Osteoblast (primary cell): ENCODE results near the gene LRIF1. TPM values are rescaled to one million over a fixed set of nuclear protein-coding genes. Genes with fewer than 3 reads are reported as not detected.
A peak's percentile ranks its signal among the peaks of the same experiment; 100 is the strongest.

Experiments
- DNase-seq: peaks from one replicate; pipeline ENCODE4 v3.0.0; 2011; ENCODE audit warnings: low spot score, mixed read lengths; ENCODE audit not compliant: insufficient read length; ENCODE audit errors: missing footprints
- H2AFZ ChIP-seq: 2 replicates; pipeline ENCODE4 v1.6.0; 2011; ENCODE audit warnings: mild to moderate bottlenecking, low read length
- H3K27ac ChIP-seq: 2 replicates; pipeline ENCODE4 v1.5.1; 2011; ENCODE audit warnings: mild to moderate bottlenecking, low read depth, low read length, moderate library complexity
- H3K27me3 ChIP-seq: 2 replicates; pipeline ENCODE4 v1.6.0; 2012; ENCODE audit warnings: mild to moderate bottlenecking, control low read depth, inconsistent platforms, low read length, moderate library complexity; ENCODE audit not compliant: insufficient read depth
- H3K36me3 ChIP-seq: 2 replicates; pipeline ENCODE4 v1.5.1; 2011; ENCODE audit warnings: mild to moderate bottlenecking, low read length, control low read depth, moderate library complexity; ENCODE audit not compliant: insufficient read depth
- H3K4me1 ChIP-seq: 2 replicates; pipeline ENCODE4 v1.5.1; 2011; ENCODE audit warnings: mild to moderate bottlenecking, low read length, control low read depth, moderate library complexity; ENCODE audit not compliant: insufficient read depth
- H3K4me2 ChIP-seq: 2 replicates; pipeline ENCODE4 v1.6.0; 2011; ENCODE audit warnings: mild to moderate bottlenecking, low read length; ENCODE audit not compliant: insufficient read depth
- H3K4me3 ChIP-seq: fragments of 200-600 bp; sonication (generic); 3 replicates; pipeline ENCODE4 v1.5.1; 2012; ENCODE audit warnings: mild to moderate bottlenecking, low read length, inconsistent platforms; ENCODE audit not compliant: insufficient read depth
- H3K79me2 ChIP-seq: 2 replicates; pipeline ENCODE4 v1.6.0; 2012; ENCODE audit warnings: mild to moderate bottlenecking, low read length, control low read depth, inconsistent platforms; ENCODE audit not compliant: insufficient read depth
- H3K9me3 ChIP-seq: 2 replicates; pipeline ENCODE4 v1.5.1; 2011; ENCODE audit warnings: low read depth, low read length, control low read depth
- H4K20me1 ChIP-seq: 2 replicates; pipeline ENCODE4 v1.6.0; 2012; ENCODE audit warnings: mild to moderate bottlenecking, low read length, control low read depth; ENCODE audit not compliant: insufficient read depth
- CTCF ChIP-seq: IDR thresholded peaks from 2 replicates; pipeline ENCODE4 v1.5.1; 2011; ENCODE audit warnings: mild to moderate bottlenecking, low read depth, low read length, moderate library complexity; ENCODE audit errors: extremely low read depth
- total RNA-seq: library from RNA; depleted of rRNA; stranded (reverse); fragments of >200 nt; gene quantifications from 2 replicates; pipeline ENCODE4 v1.2.3, GENCODE V29; 2012

Gene LRIF1
- total RNA-seq, 1 donor: 10.5 TPM

GRCh38 chr1:110916274-110916668 lies 47.5 kb downstream of the LRIF1 start:
- Histone ChIP-seq H4K20me1 (no peaks in the 10 kb centered on the region), H2AFZ (no peak overlapping the region), H3K36me3 (no peaks in the 10 kb centered on the region), H3K4me2 (peak overlapping the region; percentile 57), H3K4me1 (no peaks in the 10 kb centered on the region), H3K4me3 (no peak overlapping the region), H3K27me3 (no peaks in the 10 kb centered on the region), H3K9me3 (no peaks in the 10 kb centered on the region), H3K27ac (no peak overlapping the region), H3K79me2 (no peaks in the 10 kb centered on the region)
- no peak for TF ChIP-seq CTCF
- no peak for DNase-seq

DNA sequence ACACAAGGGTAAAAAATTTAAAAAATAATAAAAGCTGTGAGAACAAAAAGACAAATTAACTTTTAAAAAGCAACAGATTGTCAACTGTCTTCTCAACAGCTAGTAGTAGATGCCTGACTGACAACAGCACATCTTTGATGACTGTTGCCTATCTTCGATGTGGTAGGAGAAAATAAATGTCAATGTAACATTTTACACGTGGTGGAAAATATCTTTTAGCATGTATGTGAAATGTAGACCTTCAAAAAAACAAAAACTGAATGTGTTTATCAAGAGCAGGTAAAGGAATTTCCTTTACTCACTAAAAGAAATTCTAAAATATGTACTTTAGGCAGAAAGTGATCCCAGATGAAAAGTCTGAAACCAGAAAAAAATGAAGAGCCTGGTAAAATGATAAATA lies 47.9 kb downstream of the LRIF1 start:
- Histone ChIP-seq H3K4me3 (no peak overlapping the region), H3K9me3 (no peaks in the 10 kb centered on the region), H3K79me2 (no peaks in the 10 kb centered on the region), H3K36me3 (no peaks in the 10 kb centered on the region), H3K4me2 (no peak overlapping the region), H3K27ac (no peak overlapping the region), H3K4me1 (no peaks in the 10 kb centered on the region), H2AFZ (no peak overlapping the region), H4K20me1 (no peaks in the 10 kb centered on the region), H3K27me3 (no peaks in the 10 kb centered on the region)
- no peak for DNase-seq
- TF ChIP-seq CTCF: no peak

GRCh38 chr1:110914676-110915075 lies 49.0 kb downstream of the LRIF1 start:
- H3K9me3 ChIP-seq: no peaks in the 10 kb centered on the region
- H3K79me2 ChIP-seq: no peaks in the 10 kb centered on the region
- TF ChIP-seq CTCF: no peak
- no peak overlapping the region for H3K27ac ChIP-seq
- H2AFZ ChIP-seq: no peak overlapping the region
- no peaks in the 10 kb centered on the region for H3K27me3 ChIP-seq
- H3K36me3 ChIP-seq: no peaks in the 10 kb centered on the region
- H4K20me1 ChIP-seq: no peaks in the 10 kb centered on the region
- H3K4me2 ChIP-seq: no peak overlapping the region
- DNase-seq: no peak
- H3K4me1 ChIP-seq: no peaks in the 10 kb centered on the region
- H3K4me3 ChIP-seq: no peak overlapping the region

DNA sequence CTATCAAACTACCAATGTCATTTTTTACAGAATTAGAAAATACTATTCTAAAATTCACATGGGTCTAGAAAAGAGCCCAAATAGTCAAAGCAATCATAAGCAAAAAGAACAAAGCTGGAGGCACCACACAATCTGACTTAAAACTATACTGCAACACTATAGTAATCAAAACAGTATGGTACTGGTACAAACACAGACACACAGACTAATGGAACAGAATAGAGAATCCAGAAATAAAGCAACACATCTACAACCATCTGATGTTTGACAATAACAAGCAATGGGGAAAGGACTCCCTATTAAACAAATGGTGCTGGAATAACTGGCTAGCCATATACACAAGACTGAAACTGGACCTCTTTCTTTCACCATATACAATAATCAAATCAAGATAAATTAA lies 50.9 kb downstream of the LRIF1 start:
- Histone ChIP-seq H3K4me2 (no peak overlapping the region), H3K27me3 (no peaks in the 10 kb centered on the region), H2AFZ (no peak overlapping the region), H3K9me3 (no peaks in the 10 kb centered on the region), H3K4me1 (no peaks in the 10 kb centered on the region), H3K79me2 (no peaks in the 10 kb centered on the region), H3K27ac (no peak overlapping the region), H3K36me3 (no peaks in the 10 kb centered on the region), H3K4me3 (no peak overlapping the region), H4K20me1 (no peaks in the 10 kb centered on the region)
- no peak for TF ChIP-seq CTCF
- no peak for DNase-seq
